ENCODE data around the gene TRIM71. TPM values are rescaled to one million over a fixed set of nuclear protein-coding genes. Genes with fewer than 3 reads are reported as not detected.
A peak's percentile ranks its signal among the peaks of the same experiment; 100 is the strongest.

TRIM71 gene
- 76.9 and 111 TPM in 2 replicates for total RNA-seq (2016; rRNA removed; fragmentation: Illumina TruSeq; extraction: Trizol)
- total RNA-seq (2016; cell fraction: cytosol; rRNA removed; fragmentation: Illumina TruSeq; extraction: Trizol; ENCODE audit: low read depth), result 5.5 and 6.3 TPM in 2 replicates
- total RNA-seq (2016; cell fraction: insoluble cytoplasmic fraction; rRNA removed; fragmentation: Illumina TruSeq; extraction: Trizol), result 75.8 and 102 TPM in 2 replicates
- total RNA-seq (2016; cell fraction: membrane; rRNA removed; fragmentation: Illumina TruSeq; extraction: Trizol), result 29.5 and 33.3 TPM in 2 replicates
- 91.5 and 98.1 TPM in 2 replicates for total RNA-seq (2016; cell fraction: nucleus; rRNA removed; fragmentation: Illumina TruSeq; extraction: Trizol)
- 21.1 and 21.7 TPM in 2 replicates for polyA plus RNA-seq (2011; rRNA removed)
- 16.3 and 17.3 TPM in 2 replicates for polyA plus RNA-seq (2011; cell fraction: cytosol; rRNA removed)
- polyA plus RNA-seq (2011; cell fraction: nucleus; rRNA removed), result 25.8 and 29.4 TPM in 2 replicates
- polyA plus RNA-seq (2012), result 24.9 and 35.6 TPM in 2 replicates
- polyA plus RNA-seq (2016; cell fraction: cytosol; fragmentation: Illumina TruSeq; extraction: Trizol; ENCODE audit: low read depth), result 1.8 and 1.9 TPM in 2 replicates
- 67.3 and 72.5 TPM in 2 replicates for polyA plus RNA-seq (2016; cell fraction: insoluble cytoplasmic fraction; fragmentation: Illumina TruSeq; extraction: Trizol; ENCODE audit: low read depth)
- polyA plus RNA-seq (2016; cell fraction: membrane; fragmentation: Illumina TruSeq; extraction: Trizol; ENCODE audit: low read depth), result 7.2 and 8.7 TPM in 2 replicates
- polyA plus RNA-seq (2016; cell fraction: nucleus; fragmentation: Illumina TruSeq; extraction: Trizol; ENCODE audit: insufficient read depth, low read depth), result 86.2 and 92.8 TPM in 2 replicates
- 0.07 and 138 TPM in 2 replicates for polyA minus RNA-seq (2011; rRNA and poly(A)+ RNA removed; ENCODE audit: low replicate concordance)
- polyA minus RNA-seq (2011; cell fraction: cytosol; rRNA and poly(A)+ RNA removed), result 80.8 and 84.9 TPM in 2 replicates
- 96.2 and 97.6 TPM in 2 replicates for polyA minus RNA-seq (2011; cell fraction: nucleus; rRNA and poly(A)+ RNA removed)
- percentile 98 among the genes with signal in this experiment for Bru-seq, nascent RNA
- BruChase-seq, experiment 1, labeled RNA remaining after a 6-hour chase, result percentile 97 among the genes with signal in this experiment
- percentile 98 among the genes with signal in this experiment for BruChase-seq, experiment 2, labeled RNA remaining after a 2-hour chase
- long read RNA-seq, experiment 1, full-length matches to known transcripts, result 6 of 19 reads
- long read RNA-seq, experiment 1, partial matches to known transcripts, result 9 of 19 reads
- long read RNA-seq, experiment 1, other reads (novel, unspliced or antisense), result 4 of 19 reads
- long read RNA-seq, experiment 2, full-length matches to known transcripts, result 1 of 78 reads
- long read RNA-seq, experiment 2, partial matches to known transcripts, result 1 of 78 reads
- long read RNA-seq, experiment 2, other reads (novel, unspliced or antisense), result 76 of 78 reads

- POLR2A ChIA-PET, result interaction anchor here (0.9 to 5.6 kb wide), 8 partner anchors 17 to 623 kb away, joined by 3 to 36 read pairs (median 5); no protein-coding TSS in a partner anchor
- no peak for ATAC-seq
- H3K27ac ChIP-seq (ENCODE audit: extremely low read length, insufficient read depth, low read length), result peak within 1 kb of the TSS; percentile 99
- peak within 1 kb of the TSS; percentile 92 to 98 (median 94) for H3K4me3 ChIP-seq (replicated peaks in 1 of 3; ENCODE audit: insufficient read depth in 1 of 3, low read depth in 2 of 3, low read length in 3 of 3)
- no peak for FAIRE-seq
- peaks cover 95% of the 10 kb centered on the region for H3K79me2 ChIP-seq (ENCODE audit: insufficient read depth, low read length)
- in situ Hi-C loops (cut with HindIII; ENCODE audit: extremely low pct_ligation_motif_present, low pct_unique_long_range_greater_than_20kb), result loop anchor here (5.0 kb wide), 1 partner anchor 35 kb away; no protein-coding TSS in a partner anchor
- peak within 1 kb of the TSS; percentile 99 for H3K4me2 ChIP-seq (ENCODE audit: low read depth, low read length)
- no peak within 1 kb of the TSS for H2AFZ ChIP-seq (ENCODE audit: low read length)
- intact Hi-C loops (cut with micrococcal nuclease; ENCODE audit: unreplicated experiment), result loop anchor here (2.0 kb wide), 1 partner anchor 85 kb away; no protein-coding TSS in a partner anchor
- H3K27me3 ChIP-seq (ENCODE audit: control insufficient read depth in 1 of 2, insufficient read depth in 2 of 2, low read length in 2 of 2), result peaks cover 0 to 6% of the 10 kb centered on the region in 2 experiments; a peak in 1 of 5 replicates
- CTCF ChIA-PET (ENCODE audit: low intra/inter-chr PET ratio, low total read pairs), result no interaction called here
- no peak for DNase-seq (ENCODE audit: low spot score)
- H4K20me1 ChIP-seq (ENCODE audit: insufficient read depth, low read length), result peaks cover 52% of the 10 kb centered on the region
- peaks cover 10 to 25% of the 10 kb centered on the region in 2 experiments for H3K36me3 ChIP-seq (replicated peaks in 1 of 2; ENCODE audit: control insufficient read depth in 1 of 2, insufficient read depth in 2 of 2, low read length in 2 of 2)
- under 1% methylated on average over 45 of the region's 59 CpGs for WGBS (ENCODE audit: low lambda C conversion rate)
- peaks cover 32% of the 10 kb centered on the region for H3K4me1 ChIP-seq (ENCODE audit: insufficient read depth, low read length)
- no peaks in the 10 kb centered on the region for H3K9me3 ChIP-seq (ENCODE audit: low read length)
- BruUV-seq (replicated peaks), result no TSS peak
- H3K9ac ChIP-seq (ENCODE audit: insufficient read depth, low read depth, low read length), result peak within 1 kb of the TSS; percentile 95
- 0 out of 2 replicates have a peak, but pooled peaks have one; percentile 9 for TF ChIP-seq SALL2 (CRISPR knock-in tag; IDR thresholded peaks at IDR 0.05)
- TF ChIP-seq ZFX (CRISPR knock-in tag; IDR thresholded peaks at IDR 0.05; ENCODE audit: low read depth), result peak; percentile 26; the same call in 1 of the 2 replicates
- TF ChIP-seq ZNF264 (CRISPR knock-in tag; IDR thresholded peaks at IDR 0.05), result no peak
- TF ChIP-seq ZNF503 (CRISPR knock-in tag; IDR thresholded peaks at IDR 0.05), result 0 out of 2 replicates have a peak, but pooled peaks have one; percentile 11
- peak; percentile 95 for TF ChIP-seq ZC3H13 (CRISPR knock-in tag; IDR thresholded peaks at IDR 0.05)
- TF ChIP-seq ZNF558 (CRISPR knock-in tag; IDR thresholded peaks at IDR 0.05; ENCODE audit: borderline replicate concordance), result 0 out of 2 replicates have a peak, but pooled peaks have one; percentile 26
- 0 out of 2 replicates have a peak, but pooled peaks have one; percentile 4 for TF ChIP-seq ZNF232 (CRISPR knock-in tag; IDR thresholded peaks at IDR 0.05; ENCODE audit: borderline replicate concordance)
- no peak for TF ChIP-seq NONO (IDR thresholded peaks at IDR 0.05)
- 0 out of 2 replicates have a peak, but pooled peaks have one; percentile 26 for TF ChIP-seq NONO (CRISPR knock-in tag; conservative IDR thresholded peaks at IDR 0.05)
- TF ChIP-seq HES4 (CRISPR knock-in tag; IDR thresholded peaks at IDR 0.05; ENCODE audit: borderline replicate concordance), result 0 out of 2 replicates have a peak, but pooled peaks have one; percentile 30
- TF ChIP-seq SPEN (CRISPR knock-in tag; IDR thresholded peaks at IDR 0.05; ENCODE audit: low read depth), result 0 out of 2 replicates have a peak, but pooled peaks have one; percentile 13
These were observed at the start of gene TRIM71 for GRCh38 chr3:32817558-32818228. Gene TRIM71, plus strand, starts transcription at chr3:32817997. Its CDS starts 84 bp downstream, at chr3:32818081.

Data from HepG2 (cell line).